GM12892 (cell line): ENCODE results near the gene TBCC.

Experiments
- POLR2A ChIP-seq: IDR thresholded peaks from 2 replicates; pipeline ENCODE4 v1.6.1; 2011; ENCODE audit warnings: low read depth, low read length, control low read depth
- POLR2AphosphoS5 ChIP-seq: IDR thresholded peaks from 2 replicates; pipeline ENCODE4 v1.6.1; 2011; ENCODE audit warnings: low read depth, low read length, control low read depth
- TAF1 ChIP-seq: IDR thresholded peaks from 2 replicates; pipeline ENCODE4 v1.6.1; 2011; ENCODE audit warnings: low read depth, mild to moderate bottlenecking, control low read depth, low read length, borderline replicate concordance

DNA sequence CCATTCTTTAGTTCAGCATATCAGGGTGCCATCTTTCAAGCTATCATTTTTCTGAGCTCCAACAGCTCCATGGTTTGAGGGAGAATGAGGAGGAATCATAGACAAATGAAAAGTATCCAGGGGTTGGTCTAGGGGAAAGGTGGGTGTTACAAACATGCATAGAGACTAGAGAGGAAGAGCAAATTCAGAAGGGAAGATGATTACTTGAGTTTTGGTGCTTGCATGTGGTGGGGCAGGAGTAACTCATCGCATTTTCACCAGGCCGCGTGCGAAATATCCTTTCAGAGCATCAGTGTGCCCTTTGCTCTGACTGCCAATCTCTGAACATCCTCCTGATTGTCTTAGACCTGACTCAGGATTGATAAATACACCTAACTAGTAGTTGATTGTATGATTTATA lies 28.3 kb upstream of the TBCC start:
- no peak for TF ChIP-seq POLR2A
- TF ChIP-seq TAF1 = no peak
- TF ChIP-seq POLR2AphosphoS5 = no peak
